ENCODE data around the gene PATL1. TPM values are rescaled to one million over a fixed set of nuclear protein-coding genes. Genes with fewer than 3 reads are reported as not detected.
"Not testable (repeated sequence)": the region's sequence is repeated elsewhere in the genome, so short reads cannot be mapped to it uniquely, and the experiment has no call there.

The PATL1 gene
- total RNA-seq, 1 donor from 2014 or later, result 57.6 TPM

DNA sequence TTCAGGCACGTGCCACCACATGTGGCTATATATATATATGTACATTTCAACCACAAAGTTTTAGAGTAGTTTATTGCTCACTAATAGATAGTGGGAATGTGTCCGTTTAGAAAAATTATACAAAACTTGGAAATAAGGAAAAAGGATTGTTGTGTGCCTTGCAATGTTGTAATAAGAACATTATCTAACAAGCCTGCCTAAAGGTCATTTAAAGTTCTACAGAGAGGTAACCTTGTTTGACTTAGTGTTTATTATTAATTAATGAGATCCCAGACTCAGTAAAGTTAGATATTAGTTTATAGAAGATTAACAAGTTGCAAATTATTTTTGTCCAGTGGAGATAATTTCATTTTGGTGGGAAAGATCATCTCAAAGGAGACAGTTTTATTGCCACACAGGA, 5.5 kb upstream of the PATL1 start:
- intact Hi-C loops (cut with micrococcal nuclease), result no loop called here

DNA sequence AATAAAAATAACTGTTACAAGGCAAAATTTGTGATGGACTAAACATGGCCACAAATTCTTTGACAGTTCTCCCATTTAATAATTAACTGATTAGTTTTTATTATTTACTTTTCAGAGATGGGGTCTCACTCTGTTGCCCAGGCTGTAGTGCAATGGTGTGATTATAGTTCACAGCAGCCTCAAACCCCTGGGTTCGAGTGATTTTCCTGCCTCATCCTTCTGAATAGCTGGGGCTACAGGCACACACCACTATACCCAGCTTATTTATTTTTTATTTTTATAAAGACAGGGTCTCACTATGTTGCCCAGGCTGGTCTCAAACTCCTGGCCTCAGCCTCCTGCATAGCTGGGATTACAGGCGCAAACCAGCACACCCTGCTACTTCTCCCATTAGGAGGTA, 4.5 kb upstream of the PATL1 start:
- intact Hi-C loops (cut with micrococcal nuclease), result no loop called here

DNA sequence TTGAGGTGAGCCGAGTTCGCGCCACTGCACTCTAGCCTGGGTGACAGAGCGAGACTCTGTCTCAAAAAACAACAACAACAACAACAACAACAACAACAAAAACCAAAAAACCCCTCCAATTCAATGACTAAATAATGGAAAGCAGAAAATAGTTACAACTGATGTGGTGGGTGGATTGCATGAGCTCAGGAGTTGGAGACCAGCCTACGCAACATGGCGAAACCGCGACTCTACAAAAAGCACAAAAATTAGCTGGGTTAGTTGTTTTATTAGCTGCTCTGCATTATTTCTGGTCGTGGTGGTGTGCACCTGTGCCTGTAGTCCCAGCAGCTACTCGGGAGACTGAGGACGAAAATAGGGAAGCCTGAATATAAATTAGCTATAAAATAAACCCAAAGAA, 2.6 kb upstream of the PATL1 start:
- intact Hi-C loops (cut with micrococcal nuclease), result no loop called here

DNA sequence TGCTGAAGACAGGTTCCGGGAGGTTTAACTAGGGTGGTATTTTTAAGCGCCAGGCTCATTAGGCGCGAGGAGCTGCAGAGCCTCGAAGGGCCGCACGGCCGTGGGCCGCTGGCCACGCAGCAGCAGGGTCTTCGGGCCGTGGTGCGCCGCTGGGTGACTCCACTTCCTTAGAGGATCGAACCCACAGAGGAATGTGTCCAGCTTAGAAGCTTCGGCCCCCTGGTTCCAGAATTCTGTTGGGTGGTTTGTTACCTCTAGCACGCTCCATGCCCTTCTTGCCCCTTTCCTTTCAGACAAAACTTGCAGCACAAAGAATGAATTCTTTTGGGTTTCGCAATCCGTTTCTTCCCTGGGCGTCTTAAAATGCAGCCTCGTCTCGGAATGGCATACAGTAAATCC, 773 bp upstream of the PATL1 start:
- intact Hi-C loops (cut with micrococcal nuclease), result loop anchor here (1.0 to 5.0 kb wide), 13 partner anchors 11 to 1693 kb away; partner anchors contain the start of genes CYB561A3, FAM111A, MRPL16 and STX3

DNA sequence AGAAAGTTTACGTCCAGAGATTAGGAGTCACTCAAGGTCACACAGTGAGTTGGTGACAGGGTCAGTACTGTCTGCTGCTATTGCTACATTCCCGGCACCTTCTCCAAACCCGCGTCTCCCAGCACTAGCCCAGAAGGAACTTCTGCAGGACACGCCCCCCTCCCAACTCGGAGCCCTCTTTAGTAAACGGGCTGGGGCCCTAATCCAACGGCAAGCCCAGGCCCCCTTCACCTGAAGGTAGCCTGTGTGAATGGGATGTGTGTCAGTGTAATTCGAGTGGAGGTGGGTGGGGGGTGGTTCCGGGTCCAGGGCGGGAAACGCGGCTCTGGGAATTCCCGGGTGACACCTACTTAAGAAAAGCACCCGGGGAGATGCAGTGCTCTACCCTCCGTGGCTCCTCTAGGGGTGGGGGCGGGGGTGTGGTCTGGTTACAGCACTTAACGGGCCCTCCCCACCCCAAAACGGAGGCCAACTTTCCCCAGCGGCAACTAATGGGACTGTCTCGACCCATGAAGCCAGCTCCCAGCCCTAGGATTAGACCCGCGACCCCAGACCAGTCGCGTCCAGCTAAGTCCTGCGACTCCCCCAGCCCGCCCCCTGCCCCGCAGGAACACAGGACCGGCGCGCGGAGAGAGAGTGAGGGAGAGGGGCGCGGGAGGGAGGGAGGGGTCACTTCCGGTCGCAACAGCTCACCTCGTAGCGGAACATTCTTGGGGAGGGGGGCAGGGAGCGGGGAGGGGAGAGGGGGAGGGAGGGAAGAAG, 468 bp downstream of the PATL1 start:
- intact Hi-C loops (cut with micrococcal nuclease), result loop anchor here (2.0 to 5.0 kb wide), 5 partner anchors 131 to 1694 kb away; partner anchors contain the start of genes CYB561A3, TMEM109 and TMEM138

DNA sequence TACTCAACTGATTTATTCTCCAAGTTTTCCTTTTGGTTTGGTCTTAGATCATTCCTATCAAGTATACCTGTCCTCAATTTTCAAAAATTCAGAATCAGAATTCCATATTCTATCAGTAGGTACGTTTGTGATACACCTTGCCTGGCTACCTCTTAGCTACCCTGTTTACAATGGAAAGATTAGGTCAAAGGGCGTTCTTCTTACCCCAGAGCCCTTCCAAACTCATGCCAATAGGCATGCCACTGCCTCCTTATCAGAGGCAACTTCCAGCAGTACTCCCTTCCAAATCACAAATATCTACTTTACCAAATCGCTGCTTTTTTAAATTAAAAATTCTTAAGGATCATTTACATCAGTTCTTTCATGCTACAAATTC, 1.0 kb downstream of the PATL1 start:
- intact Hi-C loops (cut with micrococcal nuclease), result loop anchor here (2.0 to 5.0 kb wide), 5 partner anchors 130 to 1695 kb away; partner anchors contain the start of genes CYB561A3, TMEM109 and TMEM138

DNA sequence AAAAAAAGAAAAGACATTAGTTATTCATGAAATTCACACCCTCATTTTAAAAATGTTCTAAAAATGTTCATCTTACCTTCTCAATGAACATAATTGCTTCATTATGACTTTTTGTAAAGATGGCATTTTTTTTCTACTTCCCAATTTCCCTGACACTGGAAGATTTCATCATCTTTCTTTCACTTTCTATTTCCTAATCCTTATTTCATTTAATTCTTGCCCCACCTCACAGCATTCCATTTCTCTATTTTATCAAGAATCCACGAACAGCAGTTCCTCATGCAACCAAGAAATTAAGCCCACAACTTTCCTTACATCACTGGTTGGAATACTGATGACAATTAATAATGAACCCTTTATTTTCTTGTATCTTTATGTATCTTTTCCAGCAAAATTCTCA, 1.9 kb downstream of the PATL1 start:
- intact Hi-C loops (cut with micrococcal nuclease), result loop anchor here (5.0 kb wide), 4 partner anchors 130 to 1695 kb away; partner anchors contain the start of genes CYB561A3, TMEM109 and TMEM138

DNA sequence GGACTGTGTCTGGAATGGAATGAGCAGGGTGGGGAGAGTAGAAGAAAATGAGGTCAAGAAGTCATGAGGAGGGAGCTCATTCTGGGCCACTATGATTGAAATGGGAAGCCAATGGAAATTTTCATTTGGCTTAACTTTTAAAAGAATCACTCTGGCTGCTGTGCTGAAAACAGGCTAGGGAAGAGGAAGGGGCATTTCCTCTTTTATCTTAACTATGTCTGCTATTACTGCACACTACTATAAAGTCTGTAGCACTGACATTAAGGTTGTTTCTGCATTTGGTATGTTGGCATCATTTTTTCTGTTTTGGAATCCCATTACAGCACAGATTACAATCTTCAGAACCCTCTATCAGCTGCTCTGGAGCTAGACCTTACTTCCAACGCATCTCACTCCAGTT, 8.2 kb downstream of the PATL1 start:
- intact Hi-C loops (cut with micrococcal nuclease), result no loop called here

DNA sequence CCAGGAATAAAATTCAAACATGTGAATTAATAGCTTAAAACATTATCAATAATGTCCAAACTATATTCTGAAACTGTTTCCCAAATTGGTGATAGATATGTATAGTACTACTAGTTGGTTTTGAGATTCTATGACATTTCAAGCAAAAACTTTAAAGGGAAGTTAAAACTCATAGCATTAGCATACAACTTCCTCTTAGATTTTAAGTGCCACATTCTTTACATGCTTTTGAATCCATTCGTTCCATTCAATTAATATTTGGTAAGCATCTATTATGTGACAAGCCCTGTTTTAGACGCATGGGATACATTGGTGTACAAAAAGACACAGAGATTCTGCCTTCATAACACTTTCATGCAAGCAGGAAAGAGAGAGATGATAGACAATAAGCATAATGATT, 8.9 kb downstream of the PATL1 start:
- intact Hi-C loops (cut with micrococcal nuclease), result no loop called here

DNA sequence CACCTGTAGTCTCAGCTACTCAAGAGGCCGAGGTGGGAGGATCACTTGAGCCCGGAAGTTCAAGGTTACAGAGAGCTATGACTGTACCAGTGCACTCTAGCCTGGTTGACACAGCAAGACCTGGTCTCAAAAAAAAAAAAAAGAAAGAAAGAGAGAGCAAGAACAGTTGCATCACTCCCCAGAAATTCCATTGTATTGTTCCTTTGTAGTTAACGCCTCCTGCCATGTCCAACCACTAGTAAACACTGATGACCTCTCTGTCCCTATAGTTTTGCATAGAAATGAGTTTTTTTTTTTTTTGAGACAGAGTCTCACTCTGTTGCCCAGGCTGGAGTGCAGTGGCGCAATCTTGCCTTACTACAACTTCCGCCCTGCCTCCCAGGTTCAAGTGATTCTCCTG, 10.8 kb downstream of the PATL1 start:
- intact Hi-C loops (cut with micrococcal nuclease), result no loop called here

DNA sequence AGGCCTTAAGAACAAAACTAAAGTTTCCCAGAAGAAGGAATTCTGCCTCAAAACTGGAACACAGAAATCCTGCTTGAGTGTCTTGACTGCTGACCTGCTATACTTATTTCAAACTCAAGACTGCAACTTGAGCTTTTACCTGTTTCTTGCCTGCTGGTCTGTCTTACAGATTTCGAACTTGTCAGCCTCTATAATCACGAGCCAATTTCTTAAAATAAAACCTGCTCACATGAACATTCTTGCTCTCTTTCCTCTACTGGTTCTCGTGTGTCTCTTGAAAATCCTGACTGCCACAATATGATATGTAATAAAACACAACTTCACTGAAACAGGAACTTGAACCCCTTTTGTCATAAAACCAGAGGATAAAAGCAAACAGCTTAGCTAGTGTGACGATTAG, 13.9 kb downstream of the PATL1 start:
- intact Hi-C loops (cut with micrococcal nuclease), result no loop called here

DNA sequence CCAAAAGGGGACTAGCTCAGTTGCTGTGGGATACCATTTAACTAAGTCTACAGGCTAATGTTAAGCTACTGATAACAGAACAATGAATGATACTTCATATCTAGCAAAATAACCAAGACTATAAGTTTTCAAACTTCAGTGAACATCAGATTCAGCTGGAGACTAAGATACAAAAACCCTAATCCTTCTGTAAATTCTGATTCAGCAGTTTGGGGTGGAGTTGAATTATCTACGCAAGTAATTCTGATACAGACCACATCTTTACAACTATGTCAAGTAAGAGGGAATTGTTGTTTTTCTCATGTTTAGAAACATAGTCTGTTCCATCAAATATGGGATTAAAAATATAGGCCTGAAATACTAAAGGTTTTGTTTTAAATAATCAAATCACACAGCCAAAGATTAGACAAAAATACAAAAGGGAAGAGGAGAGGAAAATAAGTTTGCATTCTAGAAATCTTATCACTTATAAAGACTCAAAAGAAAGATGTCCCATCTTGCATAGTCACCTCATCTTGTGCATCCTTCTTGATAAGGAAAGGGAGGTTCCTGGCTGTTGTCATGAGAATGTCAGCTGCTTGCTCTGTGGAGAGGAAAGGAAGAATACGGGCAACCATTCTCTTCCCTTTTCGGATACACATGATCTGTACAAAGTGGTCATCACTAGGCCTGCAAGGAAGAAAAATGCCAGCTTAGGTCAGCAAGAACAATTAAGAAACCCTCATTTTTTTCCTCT, 21.4 kb downstream of the PATL1 start:
- intact Hi-C loops (cut with micrococcal nuclease), result no loop called here

DNA sequence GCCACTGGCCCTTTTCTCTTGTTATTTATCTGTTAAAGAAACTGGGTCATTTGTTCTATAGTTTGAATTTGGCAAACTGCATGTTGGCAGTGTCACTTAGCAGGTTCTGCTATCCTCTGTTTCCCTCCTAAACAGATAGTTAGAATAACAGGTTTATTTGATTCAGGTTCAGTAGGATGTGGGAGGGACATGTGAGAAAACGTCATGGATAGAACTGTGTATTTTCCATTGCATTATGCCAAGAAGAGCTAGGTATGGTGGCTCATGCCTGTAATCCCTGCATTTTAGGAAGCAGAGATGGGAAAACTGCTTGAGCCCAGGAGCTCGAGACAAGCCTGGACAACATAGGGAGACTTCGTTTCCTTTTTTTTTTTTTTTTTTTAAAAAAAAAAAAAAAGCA, 24.3 kb downstream of the PATL1 start:
- intact Hi-C loops (cut with micrococcal nuclease), result no loop called here

DNA sequence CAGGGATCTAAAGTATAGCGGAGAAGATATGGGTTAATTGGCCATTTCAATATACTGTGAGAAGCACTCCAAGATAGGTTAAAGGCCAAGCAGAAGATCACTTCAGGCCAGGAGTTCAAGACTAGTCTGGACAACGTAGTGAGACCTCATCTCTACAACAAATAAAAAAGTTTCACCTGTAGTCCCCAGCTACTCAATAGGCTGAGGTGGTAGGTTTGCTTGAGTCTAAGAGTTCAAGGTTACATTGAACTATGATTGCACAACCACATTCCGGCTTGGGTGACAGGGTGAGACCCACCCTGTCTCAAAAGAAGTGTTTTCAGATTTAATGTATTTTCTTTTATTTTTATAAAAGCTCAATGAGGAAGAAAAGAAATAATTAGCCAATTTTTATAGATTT, 25.4 kb downstream of the PATL1 start:
- intact Hi-C loops (cut with micrococcal nuclease), result no loop called here

DNA sequence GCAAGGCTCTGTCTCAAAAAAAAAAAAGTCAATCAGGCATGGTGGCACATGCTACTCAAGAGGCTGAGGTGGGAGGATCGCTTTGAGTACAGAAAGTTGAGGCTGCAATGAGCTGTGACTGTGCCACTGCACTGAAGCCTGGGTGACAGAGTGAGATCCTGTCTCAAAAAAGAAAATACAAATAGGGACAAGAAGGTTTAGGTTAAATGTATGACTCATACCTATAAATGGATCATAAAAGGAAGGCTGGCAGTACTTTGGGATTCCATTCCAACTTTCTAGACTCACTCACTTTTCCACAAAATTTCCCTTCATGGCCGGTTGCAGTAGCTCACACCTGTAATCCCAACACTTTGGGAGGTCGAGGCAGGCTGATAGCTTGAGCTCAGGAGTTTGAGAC, 27.7 kb downstream of the PATL1 start:
- intact Hi-C loops (cut with micrococcal nuclease), result no loop called here

DNA sequence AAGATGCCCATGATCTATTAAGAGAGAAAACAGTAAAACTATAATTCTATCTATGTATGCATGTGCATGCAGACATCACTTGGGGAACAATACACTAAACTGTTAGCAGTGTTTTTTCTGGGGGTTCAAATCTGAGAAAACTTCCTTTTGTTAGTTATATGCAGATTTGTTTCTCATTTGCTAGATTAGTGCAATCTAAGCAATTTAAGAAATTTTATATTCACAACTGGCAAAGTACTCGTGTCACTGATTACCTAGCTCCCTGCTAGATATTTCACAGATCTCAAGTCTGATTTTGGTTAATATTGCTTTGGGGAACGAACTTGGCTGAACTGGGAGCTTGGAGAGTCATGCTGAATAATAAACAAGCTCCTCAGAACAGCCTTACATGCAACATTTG, 38.3 kb downstream of the PATL1 start:
- intact Hi-C loops (cut with micrococcal nuclease), result no loop called here

DNA sequence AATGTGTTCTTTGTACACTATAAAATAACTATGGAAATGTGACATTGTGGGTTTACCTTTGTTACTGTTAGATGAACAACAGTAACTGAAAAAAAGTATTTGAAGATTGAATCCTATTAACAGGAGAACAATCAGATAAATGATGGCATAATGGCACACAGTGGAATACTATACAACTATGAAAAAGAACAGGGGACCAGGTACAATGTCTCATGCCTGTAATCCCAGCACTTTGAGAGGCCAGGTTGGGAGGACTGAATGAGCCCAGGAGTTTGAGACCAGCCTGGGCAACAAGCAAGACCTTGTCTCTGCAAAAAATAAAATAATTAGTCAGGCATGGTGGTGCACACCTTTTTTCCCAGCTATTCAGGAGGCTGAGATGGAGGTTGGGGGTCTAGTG, 38.8 kb downstream of the PATL1 start:
- intact Hi-C loops (cut with micrococcal nuclease), result no loop called here

DNA sequence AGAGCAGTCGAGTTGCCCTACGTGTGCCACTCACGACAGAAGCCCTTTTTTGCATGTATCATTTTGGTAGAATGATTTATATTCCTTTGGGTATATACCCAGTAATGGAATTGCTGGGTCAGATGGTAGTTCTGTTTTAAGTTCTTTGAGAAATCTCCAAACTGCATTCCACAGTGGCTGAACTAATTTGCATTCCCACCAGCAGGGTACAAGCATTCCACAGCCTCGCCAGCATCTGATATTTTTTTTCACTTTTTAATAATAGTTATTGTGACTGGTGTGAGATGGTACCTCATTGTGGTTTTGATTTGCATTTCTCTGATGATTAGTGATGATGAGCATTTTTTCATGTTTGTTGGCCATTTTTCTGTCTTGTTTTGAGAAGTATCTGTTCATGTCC, 41.9 kb downstream of the PATL1 start:
- intact Hi-C loops (cut with micrococcal nuclease), result not testable (repeated sequence)

DNA sequence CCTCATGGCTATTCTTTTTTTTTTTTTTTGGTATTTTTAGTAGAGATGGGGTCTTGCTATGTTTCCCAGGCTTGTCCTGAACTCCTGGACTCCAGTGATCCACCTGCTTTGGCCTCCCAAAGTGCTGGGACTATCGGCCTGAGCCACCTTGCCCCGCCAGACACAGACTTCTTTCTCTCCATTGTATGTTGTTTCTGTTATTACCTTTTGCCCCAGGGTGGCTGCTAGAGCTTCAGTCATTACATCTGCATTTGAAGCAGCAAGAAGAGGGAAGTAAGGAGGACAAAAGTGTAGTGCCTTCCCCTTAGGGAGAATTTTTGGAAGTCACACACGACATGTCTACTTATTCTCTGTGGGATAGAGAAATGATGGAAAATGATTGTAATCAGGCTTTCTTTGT, 43.1 kb downstream of the PATL1 start:
- intact Hi-C loops (cut with micrococcal nuclease), result no loop called here

DNA sequence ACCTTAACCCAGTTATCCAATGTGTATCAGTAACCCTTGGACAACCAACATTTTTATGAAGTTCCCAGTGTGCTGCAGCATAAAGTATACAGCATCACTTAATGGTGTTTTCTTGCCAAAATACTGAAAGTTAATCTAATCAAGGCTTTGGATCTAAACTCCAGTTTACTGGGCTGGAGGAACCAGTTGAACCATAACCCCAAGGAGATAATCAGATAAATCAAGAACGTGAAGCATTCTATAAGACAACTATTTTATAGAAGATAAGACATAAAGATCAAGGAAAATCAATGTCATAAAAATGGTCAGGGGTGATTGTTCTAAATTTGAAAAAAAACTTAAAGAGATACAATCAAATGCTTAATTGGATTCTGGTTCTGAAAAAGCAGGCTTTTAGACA, 51.0 kb downstream of the PATL1 start:
- intact Hi-C loops (cut with micrococcal nuclease), result loop anchor here (5.0 to 10.0 kb wide), 4 partner anchors 513 to 1951 kb away; partner anchors contain the start of genes FAM111B, TMEM109 and ZDHHC5

DNA sequence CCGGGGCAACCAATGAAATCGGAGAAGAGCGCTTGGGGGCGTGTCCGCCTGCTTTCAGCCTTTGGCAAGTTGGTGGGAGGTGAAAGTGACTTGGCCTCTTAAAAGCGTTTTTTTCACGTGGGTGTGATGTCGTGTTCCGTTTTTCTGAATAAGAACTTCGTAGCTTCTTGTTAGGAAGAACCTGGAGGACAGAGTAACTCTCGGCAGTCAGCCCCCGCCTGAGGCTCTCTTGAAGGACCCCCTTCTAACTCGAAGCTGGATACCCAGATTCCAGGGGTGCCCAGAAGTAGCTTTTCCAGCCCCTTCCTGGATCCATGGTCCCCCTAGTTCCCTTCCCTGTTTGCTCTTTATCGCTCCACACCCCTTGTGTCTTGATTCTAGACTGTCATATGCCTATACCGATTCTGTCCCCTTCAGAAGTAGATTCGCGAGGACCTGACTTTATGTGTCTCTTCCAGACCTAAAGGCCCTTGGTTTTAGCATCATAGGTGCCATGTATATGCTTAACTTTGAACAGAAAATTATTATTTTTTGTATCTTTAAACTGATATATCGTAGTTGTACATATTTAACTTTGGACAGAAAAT, 52.3 kb downstream of the PATL1 start:
- intact Hi-C loops (cut with micrococcal nuclease), result loop anchor here (1.0 to 10.0 kb wide), 12 partner anchors 50 to 1949 kb away; partner anchors contain the start of genes FAM111A, FAM111B, MED19 and MRPL16

All from T-helper 1 cell treated with Interleukin-12 subunit alpha and Interleukin-12 subunit beta and Interleukin-4 antibody, amounts not matched to agents 30 ng/mL and 1 ng/mL, for 36 hours (primary cell).